Activated CD8-positive, alpha-beta T cell treated with anti-CD3 and anti-CD28 coated beads, Interleukin-2, amount 10 ng/mL, durations not matched to agents 7 days and 5 days (primary cell): ENCODE data around the gene ZNF397. TPM values are rescaled to one million over a fixed set of nuclear protein-coding genes. Genes with fewer than 3 reads are reported as not detected.
A peak's percentile ranks its signal among the peaks of the same experiment; 100 is the strongest.
"Not testable (repeated sequence)": the region's sequence is repeated elsewhere in the genome, so short reads cannot be mapped to it uniquely, and the experiment has no call there.

ENCODE experiments used
- ATAC-seq: fragments of 150-1000 bp; cut with Tn5 transposase; one replicate; pipeline ENCODE4 v1.10.0; 2021; ENCODE audit warnings: moderate library complexity
- CTCF ChIA-PET: fragments of 350-600 bp; sonication (Branson Sonifier 250); formaldehyde crosslinking; loops from one replicate; lab custom pipeline; 2021; ENCODE audit warnings: antibody characterized with exemption; lab: Charles Lee
- POLR2A ChIA-PET: fragments of 350-600 bp; sonication (Branson Sonifier 250); formaldehyde crosslinking; loops from one replicate; lab custom pipeline; 2021; ENCODE audit warnings: antibody characterized with exemption; lab: Charles Lee
- DNase-seq: peaks from one replicate; pipeline ENCODE4 v3.0.0-alpha.2; 2020
- H3K27ac Mint-ChIP-seq: one replicate; pipeline ENCODE4 v1.8.0; 2021; ENCODE audit warnings: mild to moderate bottlenecking, mixed read lengths
- H3K27me3 Mint-ChIP-seq: one replicate; pipeline ENCODE4 v1.8.0; 2021; ENCODE audit warnings: low read depth, mixed read lengths
- H3K36me3 Mint-ChIP-seq: one replicate; pipeline ENCODE4 v1.8.0; 2021; ENCODE audit warnings: low read depth, mixed read lengths
- H3K4me1 Mint-ChIP-seq: one replicate; pipeline ENCODE4 v1.8.0; 2021; ENCODE audit warnings: low read depth, mixed read lengths
- H3K4me3 Mint-ChIP-seq: one replicate; pipeline ENCODE4 v1.8.0; 2021; ENCODE audit warnings: mild to moderate bottlenecking, mixed read lengths
- H3K9me3 Mint-ChIP-seq: one replicate; pipeline ENCODE4 v1.8.0; 2022; ENCODE audit warnings: mixed read lengths; ENCODE audit not compliant: insufficient read depth
- total RNA-seq, 2 experiments: library from RNA; stranded (reverse); gene quantifications; one replicate each; pipeline ENCODE4 v1.2.3, GENCODE V29; 2021

The ZNF397 gene
- 10 to 100 TPM; 11.3 to 12.7 TPM for total RNA-seq

DNA sequence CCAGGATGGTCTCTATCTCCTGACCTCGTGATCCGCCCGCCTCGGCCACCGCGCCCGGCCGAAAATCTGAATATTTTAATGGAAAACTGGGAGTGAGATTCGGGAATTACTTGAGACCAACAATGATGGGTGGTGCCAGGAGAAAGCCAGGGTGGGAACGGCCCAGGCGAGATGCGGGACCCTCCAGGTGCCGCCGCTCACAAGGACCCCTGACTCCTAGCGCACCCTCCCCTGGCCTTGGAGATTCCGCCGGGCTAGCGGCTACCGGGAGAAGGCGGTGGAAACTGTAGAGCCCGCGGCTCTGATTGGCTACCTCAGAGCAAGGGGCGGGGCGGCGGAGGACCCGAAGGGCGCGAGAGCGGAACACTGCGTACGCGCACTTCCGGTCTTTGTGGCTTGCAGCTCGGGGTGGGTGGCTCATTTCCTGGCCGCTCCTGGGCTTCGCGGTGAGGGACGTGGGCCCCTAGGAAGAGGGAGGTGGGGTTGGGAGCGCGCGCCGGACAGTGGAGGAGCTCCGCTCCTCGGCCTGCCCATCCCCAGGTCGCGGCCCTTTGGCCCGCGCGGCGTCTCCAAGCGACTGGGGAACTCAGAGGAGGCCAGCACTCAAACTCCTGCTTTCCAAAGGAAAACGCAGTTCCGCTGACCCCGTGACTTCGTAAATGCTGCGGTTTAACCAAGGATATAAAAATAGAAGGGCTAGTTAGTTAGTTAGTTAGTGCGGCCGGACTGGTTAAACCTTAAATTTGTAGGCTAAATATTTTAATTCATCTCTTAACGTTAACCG, at the start of gene ZNF397:
Gene ZNF397 (plus strand): TSS at position 371 of the 784 bp plus-strand sequence. CDS start 1,437 bp downstream, outside the sequence.
- POLR2A ChIA-PET, result interaction anchor here (0.6 to 3.6 kb wide), 7 partner anchors 11 to 383 kb away, joined by 3 to 28 read pairs (median 4); partner anchors contain the start of genes ZNF24 and ZSCAN30
- Mint-ChIP-seq H3K27me3 (no peaks in the 10 kb centered on the region), H3K36me3 (peaks cover 40% of the 10 kb centered on the region)

DNA sequence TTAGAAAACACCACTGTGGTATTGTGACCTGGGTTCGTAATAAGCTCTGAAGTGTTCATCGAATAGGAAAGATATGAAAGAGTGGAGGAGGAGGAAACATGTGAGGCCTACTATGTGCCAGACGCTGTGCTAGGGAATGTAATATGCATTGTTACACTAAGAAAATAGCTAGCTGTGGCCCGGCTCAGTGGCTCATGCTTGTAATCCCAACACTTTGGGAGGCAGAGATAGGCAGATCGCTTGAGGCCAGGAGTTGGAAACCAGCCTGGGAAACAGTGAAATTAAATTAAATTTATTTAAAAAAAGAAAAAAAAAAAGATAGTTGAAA, 49.2 kb upstream of the ZNF397 start:
- Mint-ChIP-seq H3K27me3 (peaks cover 2% of the 10 kb centered on the region), H3K4me1 (peaks cover 3% of the 10 kb centered on the region), H3K4me3 (no peak overlapping the region), H3K9me3 (no peaks in the 10 kb centered on the region), H3K36me3 (no peaks in the 10 kb centered on the region), H3K27ac (no peak overlapping the region)
- ATAC-seq, result no peak
- DNase-seq, result no peak
- POLR2A ChIA-PET, result no interaction called here
- CTCF ChIA-PET, result interaction anchor here (1.2 to 1.7 kb wide), 2 partner anchors 14 to 195 kb away, joined by 3 read pairs; no protein-coding TSS in a partner anchor

More for the DNA sequence above, at the start of gene ZNF397:
- Mint-ChIP-seq H3K9me3 (peaks cover 19% of the 10 kb centered on the region), H3K27ac (peak within 1 kb of the TSS; percentile 94), H3K4me1 (peaks cover 8% of the 10 kb centered on the region), H3K4me3 (peak within 1 kb of the TSS; percentile 87)
- CTCF ChIA-PET, result interaction anchor here (1.0 to 4.8 kb wide), 7 partner anchors 10 to 235 kb away, joined by 3 to 26 read pairs (median 5); partner anchors contain the start of gene ZSCAN30
- DNase-seq, result peak; percentile 96
- ATAC-seq, result peak; percentile 99

DNA sequence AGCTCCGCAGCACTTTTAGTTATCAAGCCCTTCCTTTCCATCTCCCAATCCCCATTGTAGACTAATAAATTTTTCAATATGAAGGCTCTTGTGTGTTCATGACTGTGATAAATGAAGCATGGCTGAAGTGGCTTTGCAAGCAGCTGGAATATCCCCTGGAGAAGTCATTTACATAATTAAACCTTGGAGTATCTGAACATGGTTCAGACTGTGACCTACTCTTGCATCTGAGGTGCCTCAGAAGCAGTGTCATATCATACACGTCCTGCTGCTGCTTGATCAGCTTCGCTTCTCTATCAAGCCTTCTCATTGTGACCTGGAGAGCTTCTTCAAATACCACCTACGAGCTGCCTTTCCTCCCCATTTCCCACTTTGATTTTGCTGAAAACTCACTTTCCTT, 48.4 kb upstream of the ZNF397 start:
- no peaks in the 10 kb centered on the region for H3K36me3 Mint-ChIP-seq
- DNase-seq (no peak), ATAC-seq (no peak)
- ChIA-PET POLR2A (no interaction called here), CTCF (interaction anchor here (1.7 kb wide), 1 partner anchor 194 kb away, joined by 3 read pairs; no protein-coding TSS in a partner anchor)
- peaks cover 2% of the 10 kb centered on the region for H3K27me3 Mint-ChIP-seq
- H3K27ac Mint-ChIP-seq, result no peak overlapping the region
- H3K4me3 Mint-ChIP-seq, result no peak overlapping the region
- peaks cover 3% of the 10 kb centered on the region for H3K4me1 Mint-ChIP-seq
- no peaks in the 10 kb centered on the region for H3K9me3 Mint-ChIP-seq

DNA sequence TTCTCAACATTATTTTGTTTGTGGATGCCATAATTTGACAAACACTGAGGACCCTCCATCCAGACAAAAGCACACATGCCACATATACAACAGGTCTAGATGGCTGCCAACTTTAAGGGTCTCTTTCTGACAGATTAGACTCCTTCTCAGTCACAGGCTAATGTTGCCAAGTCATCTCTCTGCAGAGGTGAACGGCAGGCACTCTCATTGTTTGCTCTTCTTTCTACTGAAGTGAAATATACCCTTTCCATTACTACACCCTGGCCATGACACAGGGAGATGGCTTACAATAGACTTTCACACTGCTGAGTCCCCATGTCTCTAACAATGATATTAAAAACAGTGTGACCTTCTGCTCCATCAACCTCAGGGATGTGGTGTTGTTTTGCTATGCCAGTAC, 47.5 kb upstream of the ZNF397 start:
- no peaks in the 10 kb centered on the region for H3K9me3 Mint-ChIP-seq
- H3K27ac Mint-ChIP-seq, result no peak overlapping the region
- ATAC-seq, result no peak
- no peak overlapping the region for H3K4me3 Mint-ChIP-seq
- CTCF ChIA-PET, result interaction anchor here (1.7 kb wide), 1 partner anchor 193 kb away, joined by 3 read pairs; no protein-coding TSS in a partner anchor
- no peak for DNase-seq
- H3K36me3 Mint-ChIP-seq, result no peaks in the 10 kb centered on the region
- POLR2A ChIA-PET, result no interaction called here
- H3K27me3 Mint-ChIP-seq, result peaks cover 2% of the 10 kb centered on the region
- peaks cover 3% of the 10 kb centered on the region for H3K4me1 Mint-ChIP-seq

DNA sequence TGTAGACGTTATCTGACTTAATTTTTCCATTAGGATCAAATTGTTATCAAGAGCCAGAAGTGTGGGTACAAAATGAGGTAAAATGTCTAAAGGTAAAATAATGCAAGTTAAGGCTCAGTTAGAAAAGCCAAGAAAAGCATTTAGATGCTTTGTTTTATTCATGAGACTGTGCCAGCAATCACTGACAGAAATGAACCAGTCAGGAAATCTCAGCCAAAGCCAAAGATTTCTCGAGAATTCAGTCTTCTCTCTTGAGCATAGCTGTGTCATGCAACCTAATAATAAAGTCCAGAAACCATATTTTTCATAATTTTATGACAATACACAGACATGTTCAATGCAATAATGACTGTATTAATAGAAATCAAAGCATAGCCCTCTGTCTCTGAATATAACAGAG, 43.5 kb upstream of the ZNF397 start:
- ChIA-PET POLR2A (no interaction called here), CTCF (no interaction called here)
- no peak overlapping the region for H3K27ac Mint-ChIP-seq
- no peak overlapping the region for H3K4me3 Mint-ChIP-seq
- H3K4me1 Mint-ChIP-seq, result no peaks in the 10 kb centered on the region
- no peaks in the 10 kb centered on the region for H3K36me3 Mint-ChIP-seq
- H3K9me3 Mint-ChIP-seq, result no peaks in the 10 kb centered on the region
- no peak for DNase-seq
- peaks cover 2% of the 10 kb centered on the region for H3K27me3 Mint-ChIP-seq
- ATAC-seq, result no peak

DNA sequence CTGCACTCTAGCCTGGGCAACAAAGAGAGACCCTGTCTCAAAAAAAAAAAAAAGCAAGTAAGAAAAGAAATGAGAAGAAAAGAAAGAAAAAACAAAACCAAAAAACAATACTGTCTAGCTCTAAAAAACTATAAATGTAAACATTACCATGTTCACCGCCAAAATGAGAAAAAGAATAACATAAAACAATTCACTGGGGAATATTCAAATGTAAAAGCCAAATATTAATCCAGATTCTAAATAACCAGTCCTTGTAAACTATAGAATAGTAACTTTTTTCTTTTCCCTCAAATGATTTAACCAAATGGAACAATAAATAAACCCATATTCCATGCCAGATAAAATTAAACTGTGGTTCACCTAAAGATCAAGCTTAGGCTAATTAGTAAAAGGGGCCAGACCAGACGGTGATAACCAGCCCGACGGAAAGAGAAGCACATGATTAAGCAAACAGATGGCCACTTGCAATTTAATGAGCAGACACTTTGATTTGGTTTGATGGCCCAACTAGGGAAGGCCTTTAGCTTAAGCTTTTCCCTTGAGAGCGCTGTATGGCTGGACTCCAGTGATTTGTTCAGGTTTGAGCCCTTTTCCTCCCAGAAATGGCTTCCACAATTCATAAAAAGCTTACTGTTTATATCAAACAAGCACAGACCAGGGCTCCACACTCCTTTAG, 39.4 kb upstream of the ZNF397 start:
- ChIA-PET POLR2A (no interaction called here), CTCF (interaction anchor here (1.2 kb wide), 1 partner anchor 185 kb away, joined by 3 read pairs; no protein-coding TSS in a partner anchor)
- Mint-ChIP-seq H3K27ac (no peak overlapping the region), H3K36me3 (peaks cover 5% of the 10 kb centered on the region), H3K9me3 (peaks cover 14% of the 10 kb centered on the region), H3K27me3 (no peaks in the 10 kb centered on the region), H3K4me3 (no peak overlapping the region), H3K4me1 (no peaks in the 10 kb centered on the region)
- ATAC-seq, result no peak
- DNase-seq, result no peak

DNA sequence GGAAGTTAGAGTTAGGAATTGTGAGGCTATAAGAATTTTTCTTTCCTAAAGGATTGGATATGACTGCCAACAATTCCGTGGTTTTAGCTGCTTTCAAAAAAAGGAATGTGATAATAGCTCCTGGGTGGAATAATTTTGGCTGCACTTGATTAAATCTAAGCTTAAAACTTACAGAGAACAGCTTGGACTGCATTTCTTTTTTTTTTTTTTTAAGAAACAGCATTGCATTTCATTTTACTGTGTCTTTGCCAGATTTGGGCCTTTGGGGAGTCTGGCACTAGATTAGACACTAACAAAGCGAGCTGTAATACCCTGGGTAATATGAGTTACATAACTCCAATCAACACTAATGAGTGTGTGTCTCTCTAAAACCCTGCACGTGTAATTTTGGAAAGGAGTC, 37.8 kb upstream of the ZNF397 start:
- H3K9me3 Mint-ChIP-seq, result peaks cover 14% of the 10 kb centered on the region
- H3K4me3 Mint-ChIP-seq, result no peak overlapping the region
- CTCF ChIA-PET, result no interaction called here

DNA sequence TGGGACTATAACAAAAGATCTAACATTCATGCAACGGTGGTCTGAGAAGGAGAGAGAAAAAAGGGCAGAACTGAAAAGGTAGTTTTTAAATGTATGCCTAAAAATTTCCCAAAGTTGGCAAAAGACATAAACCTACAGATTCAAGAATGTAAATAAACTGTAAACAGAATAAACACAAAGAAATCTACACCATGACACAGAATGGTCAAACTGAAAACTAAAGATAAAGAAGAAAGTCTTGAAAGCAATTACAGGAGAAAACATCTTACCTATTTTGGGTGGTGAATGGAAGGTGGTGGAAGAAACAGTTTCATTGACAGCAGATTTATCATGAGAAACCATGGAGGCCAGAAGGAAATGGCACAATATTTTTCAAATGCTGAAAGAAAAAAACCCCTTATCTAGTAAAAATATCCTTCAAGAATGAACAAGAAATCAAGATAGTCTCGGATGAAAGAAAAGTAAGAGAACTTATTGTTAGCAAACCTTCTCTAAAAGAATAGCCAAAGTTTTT, 35.6 kb upstream of the ZNF397 start:
- no peak overlapping the region for H3K27ac Mint-ChIP-seq
- no peak for ATAC-seq

More for the DNA sequence above, 37.8 kb upstream of the ZNF397 start:
- POLR2A ChIA-PET, result no interaction called here
- peaks cover 5% of the 10 kb centered on the region for H3K36me3 Mint-ChIP-seq
- H3K4me1 Mint-ChIP-seq, result no peaks in the 10 kb centered on the region
- H3K27ac Mint-ChIP-seq, result no peak overlapping the region
- no peaks in the 10 kb centered on the region for H3K27me3 Mint-ChIP-seq
- DNase-seq (no peak), ATAC-seq (no peak)

DNA sequence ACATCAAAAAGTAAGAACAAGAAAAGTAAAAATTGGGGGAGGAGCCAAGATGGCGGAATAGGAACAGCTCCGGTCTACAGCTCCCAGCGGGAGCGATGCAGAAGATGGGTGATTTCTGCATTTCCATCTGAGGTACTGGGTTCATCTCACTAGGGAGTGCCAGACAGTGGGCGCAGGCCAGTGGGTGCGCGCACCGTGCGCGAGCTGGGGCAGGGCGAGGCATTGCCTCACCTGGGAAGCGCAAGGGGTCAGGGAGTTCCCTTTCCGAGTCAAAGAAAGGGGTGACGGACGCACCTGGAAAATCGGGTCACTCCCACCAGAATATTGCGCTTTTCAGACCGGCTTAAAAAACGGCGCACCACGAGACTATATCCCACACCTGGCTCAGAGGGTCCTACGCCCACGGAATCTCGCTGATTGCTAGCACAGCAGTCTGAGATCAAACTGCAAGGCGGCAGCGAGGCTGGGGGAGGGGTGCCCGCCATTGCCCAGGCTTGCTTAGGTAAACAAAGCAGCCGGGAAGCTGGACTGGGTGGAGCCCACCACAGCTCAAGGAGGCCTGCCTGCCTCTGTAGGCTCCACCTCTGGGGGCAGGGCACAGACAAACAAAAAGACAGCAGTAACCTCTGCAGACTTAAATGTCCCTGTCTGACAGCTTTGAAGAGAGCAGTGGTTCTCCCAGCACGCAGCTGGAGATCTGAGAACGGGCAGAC, 34.9 kb upstream of the ZNF397 start:
- H3K27me3 Mint-ChIP-seq, POLR2A ChIA-PET, H3K4me3 Mint-ChIP-seq, DNase-seq, CTCF ChIA-PET, H3K36me3 Mint-ChIP-seq, H3K27ac Mint-ChIP-seq, H3K4me1 Mint-ChIP-seq, ATAC-seq: not testable (repeated sequence)
- peaks cover 14% of the 10 kb centered on the region for H3K9me3 Mint-ChIP-seq

More for the DNA sequence above, 35.6 kb upstream of the ZNF397 start:
- Mint-ChIP-seq H3K27me3 (no peaks in the 10 kb centered on the region), H3K36me3 (peaks cover 5% of the 10 kb centered on the region), H3K4me3 (no peak overlapping the region), H3K4me1 (no peaks in the 10 kb centered on the region), H3K9me3 (peaks cover 14% of the 10 kb centered on the region)
- ChIA-PET CTCF (no interaction called here), POLR2A (no interaction called here)
- DNase-seq, result no peak

DNA sequence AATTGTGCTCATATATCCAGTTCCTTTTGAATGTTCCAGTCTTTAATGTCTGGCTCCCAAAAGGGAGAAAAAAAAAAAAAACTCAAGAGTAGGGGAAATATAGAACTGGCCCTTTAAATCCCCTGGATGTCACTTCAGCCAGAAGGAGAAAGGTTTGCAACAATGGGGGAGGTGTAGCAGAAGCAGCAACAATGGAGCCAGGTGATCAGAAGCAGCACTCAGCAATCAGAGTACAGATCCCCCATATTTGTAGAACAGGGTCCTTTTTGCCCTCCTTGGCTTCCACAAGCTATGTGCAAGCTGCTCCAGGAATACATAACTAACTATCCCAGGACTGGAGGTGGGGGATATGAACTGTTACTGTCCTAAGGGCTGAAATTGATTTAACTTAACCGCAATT, 25.8 kb upstream of the ZNF397 start:
- ChIA-PET CTCF (no interaction called here), POLR2A (no interaction called here)
- no peak overlapping the region for H3K4me3 Mint-ChIP-seq

DNA sequence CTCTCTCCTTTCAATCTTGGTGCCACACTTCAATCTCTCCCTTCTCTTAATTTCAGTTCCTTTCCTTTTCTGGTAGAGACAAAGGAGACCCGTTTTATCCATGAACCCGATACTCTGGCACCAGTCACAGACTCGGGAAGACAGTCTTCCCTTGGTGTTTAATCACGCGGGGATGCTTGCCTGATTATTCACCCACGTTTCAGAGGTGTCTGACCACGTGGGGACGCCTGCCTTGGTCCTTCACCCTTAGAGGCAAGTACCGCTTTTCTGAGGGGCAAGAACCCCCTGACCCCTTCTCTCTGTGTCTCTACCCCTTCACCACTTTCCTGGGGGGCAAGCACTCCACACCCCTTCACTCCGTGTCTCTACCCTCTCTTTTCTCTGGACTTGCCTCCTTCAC, 24.2 kb upstream of the ZNF397 start:
- H3K27ac Mint-ChIP-seq, DNase-seq, H3K36me3 Mint-ChIP-seq, CTCF ChIA-PET, H3K27me3 Mint-ChIP-seq, H3K9me3 Mint-ChIP-seq, H3K4me1 Mint-ChIP-seq, ATAC-seq, POLR2A ChIA-PET, H3K4me3 Mint-ChIP-seq: not testable (repeated sequence)

More for the DNA sequence above, 25.8 kb upstream of the ZNF397 start:
- no peaks in the 10 kb centered on the region for H3K36me3 Mint-ChIP-seq
- DNase-seq (no peak), ATAC-seq (no peak)
- no peaks in the 10 kb centered on the region for H3K9me3 Mint-ChIP-seq
- H3K27ac Mint-ChIP-seq, result no peak overlapping the region
- no peaks in the 10 kb centered on the region for H3K27me3 Mint-ChIP-seq
- H3K4me1 Mint-ChIP-seq, result no peaks in the 10 kb centered on the region
